A549 (cell line): Measurements from ENCODE around the gene CTNNA1.

Experiments
- FOSL2 ChIP-seq, 2 experiments: fragments of 450-650 bp in 1 of 2; fragments of >200 bp in 1 of 2; sonication (Bioruptor Twin) in 1 of 2; formaldehyde crosslinking; IDR thresholded peaks; 2 replicates each; pipeline versions ENCODE4 v1.5.0 to v1.6.1; 2016 to 2020; ENCODE audit warnings: mild to moderate bottlenecking in 1 of 2, moderate library complexity in 1 of 2
- KDM5A ChIP-seq: fragments of 200-600 bp; sonication (generic); IDR thresholded peaks from 2 replicates; pipeline ENCODE4 v1.6.1; 2016; ENCODE audit warnings: antibody characterized with exemption, mild to moderate bottlenecking
- POLR2A ChIP-seq: IDR thresholded peaks from 2 replicates; pipeline ENCODE4 v1.6.1; 2012; ENCODE audit warnings: mild to moderate bottlenecking, low read length
- TF ChIP-seq, protein P1 (sequence below): fragments of 450-650 bp; IDR thresholded peaks from 2 replicates; pipeline ENCODE4 v1.6.1; 2014; ENCODE audit warnings: antibody characterized with exemption
- TF ChIP-seq, protein P2 (sequence below): fragments of >200 bp; sonication (Bioruptor Twin); formaldehyde crosslinking; IDR thresholded peaks from 3 replicates; pipeline ENCODE4 v1.5.1; 2016

DNA sequence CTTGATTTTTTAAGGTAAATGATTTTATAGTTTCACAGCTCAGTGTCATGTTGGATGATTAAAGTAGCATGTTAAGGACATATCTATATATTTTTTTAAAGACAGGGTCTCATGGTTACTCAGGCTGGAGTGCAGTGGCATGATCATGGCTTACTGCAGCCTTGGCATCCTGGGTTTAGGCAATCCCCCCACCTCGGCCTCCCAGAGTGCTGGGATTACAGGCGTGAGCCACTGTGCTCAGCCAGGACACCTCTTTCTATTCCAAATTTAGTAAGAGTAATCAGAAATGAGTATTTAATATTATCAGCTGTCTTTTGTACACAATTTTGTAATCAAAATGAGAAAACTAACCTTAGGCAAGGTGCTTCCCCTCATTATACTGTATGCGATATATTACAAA is 160.5 kb downstream of the CTNNA1 start:
- TF ChIP-seq FOSL2 (IDR thresholded peaks at IDR 0.05) (no peak), FOSL2 (CRISPR knock-in tag; IDR thresholded peaks at IDR 0.05) (no peak), POLR2A (no peak), KDM5A (no peak)
- TF ChIP-seq, protein P1, sequence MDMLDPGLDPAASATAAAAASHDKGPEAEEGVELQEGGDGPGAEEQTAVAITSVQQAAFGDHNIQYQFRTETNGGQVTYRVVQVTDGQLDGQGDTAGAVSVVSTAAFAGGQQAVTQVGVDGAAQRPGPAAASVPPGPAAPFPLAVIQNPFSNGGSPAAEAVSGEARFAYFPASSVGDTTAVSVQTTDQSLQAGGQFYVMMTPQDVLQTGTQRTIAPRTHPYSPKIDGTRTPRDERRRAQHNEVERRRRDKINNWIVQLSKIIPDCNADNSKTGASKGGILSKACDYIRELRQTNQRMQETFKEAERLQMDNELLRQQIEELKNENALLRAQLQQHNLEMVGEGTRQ: no peak
- TF ChIP-seq, protein P2, sequence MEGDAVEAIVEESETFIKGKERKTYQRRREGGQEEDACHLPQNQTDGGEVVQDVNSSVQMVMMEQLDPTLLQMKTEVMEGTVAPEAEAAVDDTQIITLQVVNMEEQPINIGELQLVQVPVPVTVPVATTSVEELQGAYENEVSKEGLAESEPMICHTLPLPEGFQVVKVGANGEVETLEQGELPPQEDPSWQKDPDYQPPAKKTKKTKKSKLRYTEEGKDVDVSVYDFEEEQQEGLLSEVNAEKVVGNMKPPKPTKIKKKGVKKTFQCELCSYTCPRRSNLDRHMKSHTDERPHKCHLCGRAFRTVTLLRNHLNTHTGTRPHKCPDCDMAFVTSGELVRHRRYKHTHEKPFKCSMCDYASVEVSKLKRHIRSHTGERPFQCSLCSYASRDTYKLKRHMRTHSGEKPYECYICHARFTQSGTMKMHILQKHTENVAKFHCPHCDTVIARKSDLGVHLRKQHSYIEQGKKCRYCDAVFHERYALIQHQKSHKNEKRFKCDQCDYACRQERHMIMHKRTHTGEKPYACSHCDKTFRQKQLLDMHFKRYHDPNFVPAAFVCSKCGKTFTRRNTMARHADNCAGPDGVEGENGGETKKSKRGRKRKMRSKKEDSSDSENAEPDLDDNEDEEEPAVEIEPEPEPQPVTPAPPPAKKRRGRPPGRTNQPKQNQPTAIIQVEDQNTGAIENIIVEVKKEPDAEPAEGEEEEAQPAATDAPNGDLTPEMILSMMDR: no peak
